Stimulated activated CD4-positive, alpha-beta T cell treated with anti-CD3 and anti-CD28 coated beads, Interleukin-4, amount 100 ng/mL, for 48 hours (primary cell): ENCODE measurements around the gene HBZ.
"Not testable (repeated sequence)": the region's sequence is repeated elsewhere in the genome, so short reads cannot be mapped to it uniquely, and the experiment has no call there.

Source experiments
- DNase-seq, 2 donors: peaks; one replicate each; pipeline ENCODE4 v3.0.0-alpha.2; 2020; ENCODE audit warnings: low read depth in 2 of 2

The HBZ gene

GRCh38 chr16:179211-180092 is 27.0 kb downstream of the HBZ start:
- no peak for DNase-seq

GRCh38 chr16:180101-180675 is 27.7 kb downstream of the HBZ start, which contains the start of gene HBQ1:
Gene HBQ1, plus strand, starts transcription at chr16:180459. Its CDS starts 28 bp downstream, at chr16:180487.
- DNase-seq: peak; percentile 23 to 31

- DNase-seq: peak; percentile 74 to 92
Measured at GRCh38 chr16:180681-181564, 28.5 kb downstream of the HBZ start.

- no peak for DNase-seq
Measured at GRCh38 chr16:181565-182021, 29.1 kb downstream of the HBZ start.

- DNase-seq: no peak
Measured at GRCh38 chr16:183005-183404, 30.6 kb downstream of the HBZ start.

GRCh38 chr16:185213-185612 is 32.8 kb downstream of the HBZ start:
- no peak for DNase-seq

- no peak for DNase-seq
Measured at GRCh38 chr16:185691-186090, 33.2 kb downstream of the HBZ start.

- DNase-seq: no peak
Measured at GRCh38 chr16:187330-187729, 34.9 kb downstream of the HBZ start.

- DNase-seq: no peak
Measured at GRCh38 chr16:188674-189073, 36.2 kb downstream of the HBZ start.

- no peak for DNase-seq
Measured at GRCh38 chr16:189604-190186, 37.3 kb downstream of the HBZ start.

GRCh38 chr16:191831-192230 is 39.4 kb downstream of the HBZ start:
- DNase-seq: no peak

- no peak for DNase-seq
Measured at GRCh38 chr16:192686-193085, 40.2 kb downstream of the HBZ start.

GRCh38 chr16:193441-193840 is 41.0 kb downstream of the HBZ start:
- DNase-seq: no peak

- no peak for DNase-seq
Measured at GRCh38 chr16:194516-194915, 42.1 kb downstream of the HBZ start.

- no peak for DNase-seq
Measured at GRCh38 chr16:200388-200787, 47.9 kb downstream of the HBZ start.

GRCh38 chr16:203246-203645 is 50.8 kb downstream of the HBZ start:
- no peak for DNase-seq

- DNase-seq: not testable (repeated sequence)
Measured at GRCh38 chr16:204046-204445, 51.6 kb downstream of the HBZ start.
